K562 (cell line): ENCODE measurements around the gene TK1.

Source experiments
- KLF16 ChIP-seq: IDR thresholded peaks from 2 replicates; pipeline ENCODE4 v1.6.1; 2016; ENCODE audit warnings: antibody characterized with exemption
- MEIS2 ChIP-seq: fragments of 450-650 bp; IDR thresholded peaks from 2 replicates; pipeline ENCODE4 v1.6.1; 2014; ENCODE audit warnings: mild to moderate bottlenecking; ENCODE audit not compliant: partially characterized antibody
- YY1 ChIP-seq, 3 experiments: IDR thresholded peaks; 2 replicates each; pipeline ENCODE4 v1.6.1; 2011; ENCODE audit warnings: low read length in 2 of 3, mild to moderate bottlenecking in 2 of 3, moderate library complexity in 2 of 3, borderline replicate concordance in 1 of 3, control low read depth in 1 of 3, low read depth in 1 of 3; ENCODE audit not compliant: insufficient read depth in 3 of 3, insufficient replicate concordance in 2 of 3, control insufficient read depth in 1 of 3, insufficient read length in 1 of 3; ENCODE audit errors: extremely low read depth in 1 of 3
- ZNF253 ChIP-seq: fragments of 250-450 bp; sonication (Bioruptor Pico); conservative IDR thresholded peaks from 2 replicates; pipeline ENCODE4 v1.6.1; 2021; ENCODE audit warnings: mild to moderate bottlenecking
- ZNF785 ChIP-seq: fragments of 250-450 bp; sonication (Bioruptor Pico); IDR thresholded peaks from 2 replicates; pipeline ENCODE4 v1.4.0; 2020; ENCODE audit warnings: mild to moderate bottlenecking
- TF ChIP-seq, protein P1 (sequence below): fragments of 450-650 bp; IDR thresholded peaks from 2 replicates; pipeline ENCODE4 v1.6.1; 2018; ENCODE audit not compliant: partially characterized antibody
- TF ChIP-seq, protein P2 (sequence below): fragments of 250-450 bp; sonication (Bioruptor Pico); IDR thresholded peaks from 2 replicates; pipeline ENCODE4 v1.5.0; 2021
- TF ChIP-seq, protein P3 (sequence below), 3 experiments: IDR thresholded peaks in 2 of 3; conservative IDR thresholded peaks in 1 of 3; 2 replicates each; pipeline ENCODE4 v1.5.1; 2011 to 2012; ENCODE audit warnings: low read length in 3 of 3, mild to moderate bottlenecking in 3 of 3, control low read depth in 2 of 3, improper control_type of control experiment in 1 of 3, inconsistent platforms in 1 of 3, low read depth in 1 of 3, mixed read lengths in 1 of 3, moderate library complexity in 1 of 3; ENCODE audit not compliant: insufficient read depth in 2 of 3

DNA sequence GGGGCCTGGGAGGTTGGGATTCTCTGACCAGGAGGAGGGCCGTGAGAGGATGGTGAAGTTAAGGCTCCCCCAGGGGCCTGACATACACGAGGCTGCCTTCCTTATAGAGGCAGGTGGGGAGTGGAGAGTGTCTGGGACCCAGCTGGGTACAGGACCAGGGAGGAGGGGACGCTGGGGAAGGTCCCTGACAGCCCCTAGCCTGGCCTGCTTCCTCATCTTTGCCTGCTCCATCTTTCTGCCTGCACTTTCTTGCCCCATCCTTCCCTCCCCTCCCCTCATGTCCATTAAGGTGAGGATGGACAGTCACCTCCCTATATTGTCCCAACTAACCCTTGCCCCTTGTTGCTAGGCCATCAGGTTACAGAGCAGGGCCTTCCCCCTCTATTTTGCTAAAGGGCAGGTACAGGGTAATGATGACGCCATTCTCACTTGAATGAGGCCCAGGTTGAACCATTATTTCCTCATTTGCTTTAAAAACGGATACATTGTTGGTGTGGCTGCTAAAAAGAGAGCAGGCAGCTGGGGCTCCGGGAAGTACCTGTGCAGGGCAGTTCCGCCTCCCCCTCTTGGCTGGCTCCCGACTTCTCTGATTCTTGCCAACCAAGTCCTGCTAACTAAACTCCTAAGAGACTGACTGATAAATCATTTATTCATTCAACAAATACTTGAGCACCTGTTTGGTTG lies 39.4 kb downstream of the TK1 start:
- TF ChIP-seq ZNF253 (CRISPR knock-in tag) (no peak), ZNF785 (CRISPR knock-in tag) (no peak), YY1 (IDR thresholded peaks at IDR 0.05; ENCODE audit: borderline replicate concordance in 1 of 3, control insufficient read depth in 1 of 3, extremely low read depth in 1 of 3, insufficient read depth in 3 of 3, insufficient read length in 1 of 3, insufficient replicate concordance in 2 of 3, low read depth in 1 of 3, low read length in 2 of 3) (no peak), MEIS2 (no peak), KLF16 (no peak)
- TF ChIP-seq, protein P1, sequence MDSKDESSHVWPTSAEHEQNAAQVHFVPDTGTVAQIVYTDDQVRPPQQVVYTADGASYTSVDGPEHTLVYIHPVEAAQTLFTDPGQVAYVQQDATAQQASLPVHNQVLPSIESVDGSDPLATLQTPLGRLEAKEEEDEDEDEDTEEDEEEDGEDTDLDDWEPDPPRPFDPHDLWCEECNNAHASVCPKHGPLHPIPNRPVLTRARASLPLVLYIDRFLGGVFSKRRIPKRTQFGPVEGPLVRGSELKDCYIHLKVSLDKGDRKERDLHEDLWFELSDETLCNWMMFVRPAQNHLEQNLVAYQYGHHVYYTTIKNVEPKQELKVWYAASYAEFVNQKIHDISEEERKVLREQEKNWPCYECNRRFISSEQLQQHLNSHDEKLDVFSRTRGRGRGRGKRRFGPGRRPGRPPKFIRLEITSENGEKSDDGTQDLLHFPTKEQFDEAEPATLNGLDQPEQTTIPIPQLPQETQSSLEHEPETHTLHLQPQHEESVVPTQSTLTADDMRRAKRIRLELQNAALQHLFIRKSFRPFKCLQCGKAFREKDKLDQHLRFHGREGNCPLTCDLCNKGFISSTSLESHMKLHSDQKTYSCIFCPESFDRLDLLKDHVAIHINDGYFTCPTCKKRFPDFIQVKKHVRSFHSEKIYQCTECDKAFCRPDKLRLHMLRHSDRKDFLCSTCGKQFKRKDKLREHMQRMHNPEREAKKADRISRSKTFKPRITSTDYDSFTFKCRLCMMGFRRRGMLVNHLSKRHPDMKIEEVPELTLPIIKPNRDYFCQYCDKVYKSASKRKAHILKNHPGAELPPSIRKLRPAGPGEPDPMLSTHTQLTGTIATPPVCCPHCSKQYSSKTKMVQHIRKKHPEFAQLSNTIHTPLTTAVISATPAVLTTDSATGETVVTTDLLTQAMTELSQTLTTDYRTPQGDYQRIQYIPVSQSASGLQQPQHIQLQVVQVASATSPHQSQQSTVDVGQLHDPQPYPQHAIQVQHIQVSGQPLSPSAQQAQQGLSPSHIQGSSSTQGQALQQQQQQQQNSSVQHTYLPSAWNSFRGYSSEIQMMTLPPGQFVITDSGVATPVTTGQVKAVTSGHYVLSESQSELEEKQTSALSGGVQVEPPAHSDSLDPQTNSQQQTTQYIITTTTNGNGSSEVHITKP = no peak
- TF ChIP-seq, protein P2, sequence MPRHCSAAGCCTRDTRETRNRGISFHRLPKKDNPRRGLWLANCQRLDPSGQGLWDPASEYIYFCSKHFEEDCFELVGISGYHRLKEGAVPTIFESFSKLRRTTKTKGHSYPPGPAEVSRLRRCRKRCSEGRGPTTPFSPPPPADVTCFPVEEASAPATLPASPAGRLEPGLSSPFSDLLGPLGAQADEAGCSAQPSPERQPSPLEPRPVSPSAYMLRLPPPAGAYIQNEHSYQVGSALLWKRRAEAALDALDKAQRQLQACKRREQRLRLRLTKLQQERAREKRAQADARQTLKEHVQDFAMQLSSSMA (CRISPR knock-in tag) = no peak
- TF ChIP-seq, protein P3, sequence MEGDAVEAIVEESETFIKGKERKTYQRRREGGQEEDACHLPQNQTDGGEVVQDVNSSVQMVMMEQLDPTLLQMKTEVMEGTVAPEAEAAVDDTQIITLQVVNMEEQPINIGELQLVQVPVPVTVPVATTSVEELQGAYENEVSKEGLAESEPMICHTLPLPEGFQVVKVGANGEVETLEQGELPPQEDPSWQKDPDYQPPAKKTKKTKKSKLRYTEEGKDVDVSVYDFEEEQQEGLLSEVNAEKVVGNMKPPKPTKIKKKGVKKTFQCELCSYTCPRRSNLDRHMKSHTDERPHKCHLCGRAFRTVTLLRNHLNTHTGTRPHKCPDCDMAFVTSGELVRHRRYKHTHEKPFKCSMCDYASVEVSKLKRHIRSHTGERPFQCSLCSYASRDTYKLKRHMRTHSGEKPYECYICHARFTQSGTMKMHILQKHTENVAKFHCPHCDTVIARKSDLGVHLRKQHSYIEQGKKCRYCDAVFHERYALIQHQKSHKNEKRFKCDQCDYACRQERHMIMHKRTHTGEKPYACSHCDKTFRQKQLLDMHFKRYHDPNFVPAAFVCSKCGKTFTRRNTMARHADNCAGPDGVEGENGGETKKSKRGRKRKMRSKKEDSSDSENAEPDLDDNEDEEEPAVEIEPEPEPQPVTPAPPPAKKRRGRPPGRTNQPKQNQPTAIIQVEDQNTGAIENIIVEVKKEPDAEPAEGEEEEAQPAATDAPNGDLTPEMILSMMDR (IDR thresholded peaks at IDR 0.05 in 2 of 3, conservative IDR thresholded peaks at IDR 0.05 in 1 of 3; ENCODE audit: insufficient read depth in 2 of 3, low read depth in 1 of 3, low read length in 3 of 3) = no peak
